HG03378 (cell line): ENCODE measurements around the gene CALML4.
A peak's percentile ranks its signal among the peaks of the same experiment; 100 is the strongest.
"Not testable (repeated sequence)": the region's sequence is repeated elsewhere in the genome, so short reads cannot be mapped to it uniquely, and the experiment has no call there.

Source experiments
- ATAC-seq: cut with Tn5 transposase; IDR thresholded peaks from one replicate; pipeline ENCODE4 v1.9.1; 2021; ENCODE audit warnings: mild to moderate bottlenecking, moderate library complexity; ENCODE audit not compliant: unreplicated experiment

The CALML4 gene, protein sequence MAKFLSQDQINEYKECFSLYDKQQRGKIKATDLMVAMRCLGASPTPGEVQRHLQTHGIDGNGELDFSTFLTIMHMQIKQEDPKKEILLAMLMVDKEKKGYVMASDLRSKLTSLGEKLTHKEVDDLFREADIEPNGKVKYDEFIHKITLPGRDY

DNA sequence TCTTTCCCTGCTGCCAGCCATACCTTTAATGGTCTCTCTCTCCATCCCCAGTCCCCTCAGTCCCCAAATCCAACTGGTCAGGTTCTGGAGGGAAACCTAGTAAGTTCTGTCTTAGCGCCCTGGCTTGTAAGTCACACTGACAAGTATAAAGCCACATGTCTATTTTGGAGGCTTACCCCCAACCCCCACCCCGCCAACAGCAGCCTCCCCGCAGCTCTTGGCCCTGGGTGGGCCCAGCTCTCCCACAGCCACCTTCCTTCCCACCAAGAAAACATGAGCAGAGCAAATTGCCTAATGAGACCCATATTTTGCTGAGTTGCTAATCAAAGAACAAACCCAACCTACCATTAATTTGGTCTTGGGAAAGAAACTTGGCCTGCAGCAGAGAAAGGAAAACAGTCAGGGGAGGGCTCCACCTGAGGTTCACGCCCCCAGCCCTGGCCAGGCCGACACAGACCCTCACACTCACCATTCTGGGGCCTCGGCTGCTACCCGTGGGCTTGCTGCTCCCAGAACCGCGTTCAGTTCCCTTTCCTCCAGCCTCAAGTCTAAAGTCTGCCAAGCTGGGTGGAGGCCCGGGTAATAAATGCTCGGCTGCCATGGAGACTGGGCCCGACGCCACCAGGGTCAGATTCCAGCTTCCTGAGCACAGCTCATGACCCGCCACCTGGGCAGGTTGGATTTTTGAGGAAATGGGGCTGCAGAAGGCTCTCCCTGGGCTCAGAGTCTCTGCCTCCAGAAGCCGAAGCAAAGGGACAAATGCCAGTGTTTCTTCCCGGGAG, at the start of gene CALML4:
Gene CALML4, minus strand, starts transcription at position 557 of the 782 bp plus-strand sequence. Its CDS starts 85 bp downstream, at position 472.
- ATAC-seq = no peak

DNA sequence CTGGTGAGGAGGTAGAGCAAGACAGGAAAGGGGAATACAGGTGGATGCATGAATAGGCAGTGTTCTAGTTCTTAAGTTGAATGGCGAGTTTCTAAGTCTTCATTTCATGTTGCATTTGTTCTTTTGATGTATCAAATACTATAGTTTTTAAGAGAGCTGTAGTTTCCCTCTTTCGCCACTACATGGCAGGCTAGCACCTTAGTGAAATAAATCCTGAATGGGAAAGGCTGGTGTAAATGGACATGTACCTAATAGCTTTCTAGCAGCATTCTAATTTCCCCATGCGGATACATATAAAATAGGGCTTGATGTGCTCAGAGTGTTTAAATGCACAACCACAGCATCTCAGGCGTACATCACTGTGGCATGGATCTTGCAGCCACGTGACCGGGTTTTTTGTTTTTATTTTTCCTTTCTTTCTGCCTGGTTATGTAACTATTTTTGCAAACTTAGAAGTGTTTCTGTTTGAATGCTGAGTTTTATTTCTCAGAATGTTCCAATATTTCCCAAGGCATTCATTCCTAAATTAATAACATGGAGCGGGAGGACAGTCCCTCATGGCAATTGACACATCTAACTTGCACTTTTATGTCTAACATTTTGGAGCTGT, 47.9 kb upstream of the CALML4 start:
- no peak for ATAC-seq

DNA sequence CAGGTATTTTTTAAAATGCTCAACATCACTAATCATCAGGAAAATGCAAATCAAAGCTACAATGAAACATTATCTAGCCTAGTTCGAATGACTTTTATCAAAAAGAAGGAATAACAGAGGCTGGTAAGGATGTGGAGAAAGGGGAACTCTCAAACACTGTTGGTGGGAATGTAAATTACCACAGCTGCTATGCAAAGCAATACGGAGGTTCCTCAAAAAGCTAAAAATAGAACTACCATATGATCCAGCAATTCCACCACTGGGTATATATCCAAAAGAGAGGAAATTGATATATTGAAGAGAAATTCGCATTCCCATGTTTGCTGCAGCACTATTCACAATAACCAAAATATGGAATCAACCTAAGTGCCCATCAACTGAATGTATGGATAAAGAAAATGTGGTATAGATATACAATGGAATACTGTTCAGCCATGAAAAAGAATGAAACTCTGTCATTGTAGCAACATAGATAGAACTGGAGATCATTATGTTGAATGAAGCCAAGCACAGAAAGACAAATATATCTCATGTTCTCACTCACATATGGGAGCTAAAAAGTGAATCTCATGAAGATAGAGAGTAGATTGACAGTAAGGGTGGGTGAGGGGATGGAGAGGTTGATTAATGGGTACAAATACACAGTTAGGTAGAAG, 44.1 kb upstream of the CALML4 start:
- no peak for ATAC-seq

DNA sequence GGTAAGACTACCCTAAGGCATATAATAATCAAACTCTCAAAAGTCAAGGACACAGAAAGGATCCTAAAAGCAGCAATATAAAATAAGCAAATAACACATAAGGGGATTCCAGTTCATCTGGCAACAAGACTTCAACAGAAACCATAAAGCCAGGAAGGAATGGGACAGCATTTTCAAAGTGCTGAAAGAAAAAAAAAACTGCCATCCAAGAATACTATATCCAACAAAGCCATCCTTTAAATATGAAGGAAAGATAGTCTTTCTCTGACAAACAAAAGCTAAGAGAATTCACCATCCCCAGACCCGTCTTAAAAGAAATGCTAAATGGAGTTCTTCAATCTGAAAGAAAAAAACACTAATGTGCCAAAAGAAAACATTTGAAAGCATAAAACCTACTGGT, 39.1 kb upstream of the CALML4 start:
- no peak for ATAC-seq

DNA sequence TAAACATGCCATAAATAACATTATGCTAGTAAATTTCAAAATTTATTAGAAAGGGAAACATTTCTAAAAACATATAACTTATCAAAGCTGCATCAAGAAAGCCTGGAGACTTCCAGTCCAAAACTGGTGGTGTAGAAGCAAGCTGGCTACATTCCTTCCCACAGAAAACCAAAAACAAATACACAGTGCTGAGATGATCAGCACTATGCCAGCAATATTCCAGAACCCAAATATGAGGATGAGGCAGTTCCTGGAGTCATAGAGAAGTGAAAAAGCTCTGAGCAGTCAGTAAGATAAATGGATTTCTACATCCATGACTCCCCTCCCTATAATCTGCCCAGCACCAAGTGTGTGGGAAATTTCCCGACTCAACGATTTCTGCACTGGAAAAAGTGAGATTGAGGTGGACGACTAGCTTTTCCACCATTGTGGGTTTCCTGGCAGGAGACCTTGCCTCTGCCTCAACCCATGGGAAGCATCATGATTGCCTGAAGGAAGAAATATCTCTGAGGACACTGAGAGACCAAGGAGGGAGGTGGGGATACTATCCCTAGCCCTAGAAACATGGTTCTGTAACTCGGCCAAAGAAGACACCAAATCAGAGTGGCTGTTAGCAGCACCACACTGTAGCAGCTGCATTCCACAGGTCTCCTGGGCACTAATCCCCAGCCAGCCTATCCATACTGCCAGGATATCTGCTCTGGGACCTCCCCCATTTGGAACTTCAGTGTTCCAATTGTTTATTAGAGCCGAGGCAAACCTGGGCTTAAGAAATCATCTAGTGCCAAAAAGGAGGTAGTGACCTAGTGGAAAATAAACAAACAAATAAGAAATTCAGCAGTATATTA, 36.2 kb upstream of the CALML4 start:
- no peak for ATAC-seq

DNA sequence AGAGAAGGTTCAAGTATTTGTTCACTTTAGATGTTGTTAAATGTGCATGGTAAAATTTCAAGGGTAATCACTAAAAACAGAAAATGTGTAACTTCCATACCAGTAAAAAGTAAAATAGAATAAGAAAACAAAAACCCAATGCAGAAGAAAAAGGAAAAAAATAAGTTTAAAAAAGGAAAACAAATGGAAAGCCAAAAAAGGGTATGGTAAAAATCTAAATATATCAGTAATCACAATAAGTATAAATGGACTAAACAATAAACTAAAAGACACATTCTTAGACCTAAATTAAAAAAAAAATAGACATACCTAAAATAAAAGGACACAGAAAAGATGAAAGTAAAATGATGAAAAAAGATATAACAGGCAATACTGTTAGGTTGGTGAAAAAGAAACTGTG, 33.9 kb upstream of the CALML4 start:
- no peak for ATAC-seq

DNA sequence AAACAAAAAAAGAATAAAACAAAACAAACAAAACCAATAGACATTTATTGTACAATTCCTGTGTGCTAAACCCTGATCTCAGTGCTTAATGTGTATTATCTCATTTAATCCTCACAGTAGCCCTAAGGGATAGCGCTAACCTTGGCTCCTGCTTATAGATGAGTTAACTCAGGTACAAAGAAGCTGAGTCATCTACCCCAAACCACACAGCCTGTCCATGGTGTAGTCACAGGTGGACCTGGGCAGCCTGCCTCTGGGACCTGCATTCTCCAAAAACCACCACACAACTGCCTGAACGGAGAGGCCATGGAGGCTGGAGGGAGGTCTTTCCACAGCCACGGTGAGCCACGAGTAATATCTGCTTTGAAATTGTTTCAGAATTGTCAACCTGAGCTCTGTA, 29.9 kb upstream of the CALML4 start:
- ATAC-seq = no peak

DNA sequence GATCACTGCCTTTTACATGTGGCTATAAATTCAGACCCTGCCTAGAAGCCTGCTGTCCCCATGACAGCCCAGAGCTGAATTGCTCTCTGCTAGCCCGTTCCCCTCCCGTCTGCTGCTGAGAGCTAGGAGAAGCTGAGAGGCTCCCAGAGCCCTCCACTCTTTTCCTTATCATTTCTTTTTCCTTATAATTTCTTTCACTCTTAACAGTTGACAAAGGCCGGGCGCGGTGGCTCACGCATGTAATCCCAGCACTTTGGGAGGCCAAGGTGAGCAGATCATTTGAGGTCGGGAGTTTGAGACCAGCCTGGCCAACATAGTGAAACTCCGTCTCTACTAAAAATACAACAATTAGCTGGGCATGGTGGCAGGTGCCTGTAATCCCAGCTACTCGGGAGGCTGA, 29.4 kb upstream of the CALML4 start:
- not testable (repeated sequence) for ATAC-seq

DNA sequence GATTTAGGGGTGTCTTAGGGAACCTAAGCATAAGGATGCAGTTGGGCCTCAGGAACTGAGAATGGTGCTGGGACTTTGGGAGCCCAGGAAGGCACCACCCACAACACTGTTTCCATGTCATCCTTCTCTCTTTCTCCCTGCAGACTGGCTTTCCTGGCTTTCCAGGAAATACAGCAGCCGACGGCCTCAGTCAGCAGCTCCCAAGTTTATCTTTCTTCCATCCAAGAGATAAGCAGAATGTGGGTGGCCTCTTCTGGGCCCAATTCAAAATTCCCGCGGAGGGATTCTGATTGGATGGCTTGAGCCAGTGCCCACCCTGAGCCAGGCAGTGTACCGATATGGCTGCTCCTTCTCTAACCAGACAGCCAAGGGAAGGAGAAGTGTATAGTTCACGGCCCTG, 28.9 kb upstream of the CALML4 start:
- ATAC-seq = no peak

DNA sequence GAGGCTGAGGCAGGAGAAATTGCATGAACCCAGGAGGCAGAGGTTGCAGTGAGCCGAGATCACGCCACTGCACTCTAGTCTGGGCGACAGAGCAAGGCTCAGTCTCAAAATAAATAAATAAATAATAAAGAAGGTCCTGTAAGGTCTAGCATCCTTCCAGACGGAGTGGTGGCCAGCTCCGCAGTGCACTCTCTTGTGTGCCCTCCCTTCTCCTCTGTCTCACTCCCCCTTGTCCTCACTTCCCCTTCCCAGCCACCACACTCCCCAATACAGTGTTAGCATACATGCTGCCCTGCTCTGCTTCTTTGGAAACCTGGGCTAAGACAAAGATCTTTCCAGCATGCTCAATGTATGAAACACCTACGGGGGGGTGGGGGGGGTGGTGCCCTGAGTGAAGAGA, 27.8 kb upstream of the CALML4 start:
- no peak for ATAC-seq

DNA sequence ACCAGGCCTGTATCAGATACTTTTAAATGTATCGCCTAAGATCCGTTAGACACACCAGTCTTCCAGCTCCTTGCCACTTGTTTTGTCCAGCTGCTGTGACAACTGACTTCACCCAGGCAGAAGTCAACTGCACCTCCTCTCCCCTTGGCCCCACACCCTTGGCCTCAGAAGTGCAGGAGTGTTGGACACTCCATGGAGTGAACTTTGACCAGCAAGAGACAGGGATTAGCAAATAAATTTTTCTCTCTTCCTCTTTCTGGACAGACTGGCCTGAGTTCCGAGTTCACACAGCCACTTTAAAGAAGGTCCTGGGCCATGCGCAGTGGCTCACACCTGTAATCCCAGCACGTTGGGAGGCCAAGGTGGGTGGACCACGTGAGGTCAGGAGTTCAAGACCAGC, 27.3 kb upstream of the CALML4 start:
- no peak for ATAC-seq

DNA sequence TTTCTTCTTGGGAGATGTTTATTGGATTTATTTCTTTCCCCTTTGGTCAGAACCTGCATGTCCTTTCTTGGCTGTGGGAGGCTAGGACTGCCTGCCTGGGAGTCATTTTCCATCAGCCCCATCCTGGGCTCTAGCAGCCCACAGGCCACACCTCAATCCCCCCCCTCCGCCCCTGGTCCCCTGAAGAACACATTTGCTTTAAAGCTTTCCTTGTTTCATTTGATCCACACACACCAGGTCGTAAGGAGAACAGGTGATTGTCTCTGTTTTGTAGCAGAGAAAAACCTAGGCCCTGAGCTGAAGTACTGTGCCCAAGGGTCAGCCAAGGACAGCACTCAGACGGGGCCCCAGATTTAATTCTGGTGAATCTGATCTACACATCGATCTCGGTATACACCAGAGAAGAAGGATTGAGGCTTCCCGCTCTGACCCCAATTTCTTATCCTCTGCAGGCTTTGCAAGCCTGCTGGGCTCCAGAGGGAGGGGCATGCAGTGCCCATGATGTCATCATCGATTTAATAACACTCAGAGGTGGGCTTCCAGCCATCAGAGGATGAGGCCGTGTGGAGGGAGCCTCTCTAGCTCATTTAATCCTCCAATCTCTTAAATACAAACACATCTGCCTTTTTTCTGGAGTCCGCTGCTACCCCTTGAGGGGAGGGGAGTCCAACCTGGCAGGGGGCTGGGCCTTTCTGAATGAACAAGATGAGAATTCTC, 26.1 kb upstream of the CALML4 start:
- ATAC-seq = no peak

DNA sequence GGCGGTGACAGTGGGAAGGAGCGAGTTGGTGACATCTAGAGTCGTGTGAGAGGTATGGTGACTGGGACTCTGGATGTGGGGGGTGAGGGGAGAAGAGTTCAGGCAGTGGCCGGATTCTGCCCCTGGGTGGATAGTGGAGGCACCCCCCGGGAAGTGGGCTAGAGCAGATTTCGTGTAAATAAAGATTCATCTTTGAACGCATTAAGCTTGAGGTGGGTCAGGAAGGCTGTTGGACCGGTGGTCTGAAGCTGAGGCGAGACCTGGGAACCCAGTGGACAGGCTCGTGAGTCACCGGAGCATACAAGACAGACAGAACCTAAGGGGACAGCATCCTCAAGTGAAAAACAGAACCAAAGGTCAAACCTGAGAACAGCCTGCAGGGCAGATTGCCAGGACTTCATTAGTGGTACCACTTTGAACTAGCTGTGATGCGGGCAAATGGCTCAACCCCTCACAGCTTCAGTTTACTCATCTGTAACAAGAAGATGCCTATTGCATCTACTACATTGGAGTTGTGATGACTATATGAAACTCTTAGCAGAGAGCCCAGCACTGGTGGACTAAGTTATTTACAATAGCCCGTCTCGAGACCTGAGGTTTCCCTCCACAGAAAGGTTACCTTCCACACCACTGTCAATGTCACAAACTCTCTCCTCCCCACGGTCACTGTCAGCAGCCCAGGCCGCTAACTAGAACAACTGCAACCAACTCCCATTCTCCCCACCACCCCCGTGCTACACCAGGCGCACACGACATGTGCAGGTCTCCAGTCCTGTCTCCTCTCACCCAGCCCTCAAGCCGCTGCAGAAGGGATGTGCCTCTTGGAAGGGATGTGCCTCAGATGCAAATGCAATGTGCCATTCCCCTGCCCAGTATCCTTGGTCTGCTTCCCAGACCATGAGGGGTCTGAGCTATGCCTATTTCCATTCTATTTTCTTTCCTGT, 25.3 kb upstream of the CALML4 start:
- ATAC-seq = no peak

DNA sequence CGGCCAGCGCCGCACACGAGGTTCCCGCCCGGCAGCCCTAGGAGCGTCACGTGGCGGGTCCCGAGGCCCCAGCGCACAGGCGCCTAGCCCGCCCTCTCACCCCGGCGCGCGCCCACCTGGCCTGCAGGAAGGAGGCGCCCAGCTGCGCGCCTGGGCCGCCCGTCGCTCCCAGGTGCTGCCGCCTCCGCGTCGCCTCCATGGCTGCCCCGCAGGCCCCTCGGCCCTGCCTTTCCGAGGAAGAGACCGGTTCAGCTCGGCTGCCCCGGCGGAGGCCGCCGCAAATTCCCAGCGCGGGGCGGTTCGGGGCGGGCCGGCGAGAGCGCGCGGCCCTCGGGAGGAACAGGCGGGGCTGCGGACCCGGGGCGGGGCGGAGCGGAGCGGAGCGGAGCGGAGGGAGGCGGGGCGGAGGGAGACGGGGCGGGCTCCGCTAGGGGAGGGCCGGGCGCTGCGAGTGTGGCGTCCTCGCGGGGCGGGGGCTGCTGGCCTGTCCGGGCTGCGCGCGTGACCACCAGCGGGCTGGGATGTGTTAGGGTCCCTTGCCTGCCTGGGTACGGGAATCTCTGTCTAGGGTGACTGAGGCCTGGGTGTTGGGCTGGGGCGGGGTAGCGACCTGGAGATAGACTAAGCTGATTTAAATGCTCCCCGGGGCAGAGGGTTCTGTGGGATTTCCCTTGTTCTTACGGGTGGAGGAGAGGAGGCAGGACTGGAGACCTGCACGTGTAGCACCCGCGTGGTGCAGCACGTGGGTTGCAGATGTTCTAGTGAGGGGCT, 24.4 kb upstream of the CALML4 start, which contains the start of gene CLN6:
Gene CLN6, minus strand, starts transcription at position 343 of the 771 bp plus-strand sequence. Its CDS starts 144 bp downstream, at position 199.
- peak; percentile 44 for ATAC-seq

DNA sequence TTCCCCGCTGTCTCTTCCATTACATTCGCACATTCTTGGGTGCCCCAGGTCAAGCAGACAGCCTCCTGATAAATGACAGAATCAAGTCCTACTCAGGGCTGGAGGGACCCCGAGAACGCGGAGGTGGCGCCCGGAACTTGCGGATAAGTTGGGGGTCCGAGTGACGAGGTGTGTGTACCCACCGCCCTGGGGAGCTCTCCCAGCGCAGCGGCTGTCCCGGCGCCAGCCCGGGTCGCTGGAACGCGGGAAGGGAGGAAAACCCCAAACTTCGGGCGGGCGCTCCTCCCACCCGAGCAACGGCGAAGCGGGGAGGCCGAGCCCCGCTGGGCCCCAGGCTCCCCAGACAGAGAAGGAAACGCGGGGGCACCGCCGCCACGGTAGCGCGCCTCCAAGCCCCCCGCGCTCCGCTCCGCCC, 23.8 kb upstream of the CALML4 start:
- peak; percentile 12 for ATAC-seq

DNA sequence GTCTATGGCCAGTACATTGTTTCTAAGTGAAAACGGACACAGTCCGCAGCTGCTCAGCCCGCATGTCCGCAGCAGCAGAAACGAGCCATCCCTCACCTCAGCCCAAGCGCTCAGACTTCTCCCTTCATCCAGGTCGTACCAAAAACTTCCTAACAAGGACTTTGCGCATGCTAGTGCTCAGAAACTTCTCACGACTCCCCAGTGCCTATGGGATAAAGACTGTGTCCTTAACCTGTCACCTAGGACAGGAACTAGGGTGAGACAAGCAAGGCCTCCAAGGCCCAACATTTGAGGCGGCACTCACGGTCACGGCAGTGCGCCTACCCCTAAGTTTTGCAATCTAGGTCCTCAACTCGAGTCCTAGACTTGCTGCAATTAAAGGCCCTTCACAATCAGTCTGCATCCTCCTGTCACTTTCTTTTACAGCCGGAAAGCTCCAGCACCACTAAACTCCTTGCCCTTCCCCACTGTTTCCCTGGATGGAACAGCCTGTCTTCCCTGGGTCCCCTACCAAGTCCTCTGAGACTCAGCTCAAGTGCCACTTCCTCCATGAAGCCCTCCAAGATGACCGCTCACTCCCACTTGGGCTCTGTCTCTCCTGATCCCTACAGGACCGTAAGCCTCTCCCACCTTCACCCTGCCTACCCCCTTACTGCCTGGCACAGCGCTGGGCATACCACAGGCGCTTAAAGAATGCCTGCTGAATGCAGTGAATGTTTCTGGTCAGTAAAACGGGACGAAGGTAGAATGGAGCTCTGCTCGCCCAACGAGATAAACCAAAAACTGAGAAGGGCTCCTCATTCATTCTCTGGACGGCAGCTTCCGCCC, 23.2 kb upstream of the CALML4 start:
- ATAC-seq = no peak

DNA sequence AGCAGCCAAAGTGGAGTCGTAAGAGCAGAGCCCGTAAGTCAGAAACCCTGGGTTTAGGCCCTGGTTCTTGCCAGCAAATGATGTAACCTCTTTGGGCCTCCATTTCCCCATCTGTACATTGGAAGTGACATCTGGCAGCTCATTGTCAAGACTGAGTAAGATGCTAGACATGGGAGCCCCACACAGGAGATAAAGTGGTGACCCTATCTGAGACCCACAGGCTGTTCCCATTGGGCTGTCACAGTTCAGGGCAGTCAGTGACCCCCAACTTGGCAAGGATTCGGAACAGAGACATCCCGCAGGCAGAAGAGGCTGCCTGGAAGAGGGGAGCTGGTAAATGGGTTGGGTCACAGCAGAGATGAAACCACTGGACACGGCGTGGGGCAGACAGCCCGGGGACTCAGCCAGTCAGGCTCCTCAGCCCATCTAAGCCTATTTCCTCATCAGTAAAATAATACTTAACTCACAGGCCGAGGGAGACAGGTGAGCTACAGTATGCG, 22.6 kb upstream of the CALML4 start:
- ATAC-seq = no peak
